Testis (tissue), 3 donors: ENCODE data around the gene OR5D13. TPM values are rescaled to one million over a fixed set of nuclear protein-coding genes. Genes with fewer than 3 reads are reported as not detected.

Source experiments
- DNase-seq: peaks from one replicate; pipeline ENCODE4 v3.0.0-alpha.2; 2019
- H3K27ac ChIP-seq, 2 donors: fragments of 200-600 bp; sonication (generic); one replicate each; pipeline ENCODE4 v1.5.1; 2019
- H3K27me3 ChIP-seq: fragments of 200-600 bp; sonication (generic); one replicate; pipeline ENCODE4 v1.5.1; 2019
- H3K36me3 ChIP-seq: fragments of 200-600 bp; sonication (generic); one replicate; pipeline ENCODE4 v1.5.1; 2017; ENCODE audit warnings: low read depth; ENCODE audit errors: missing control alignments
- H3K4me1 ChIP-seq: fragments of 200-600 bp; sonication (generic); one replicate; pipeline ENCODE4 v1.5.1; 2019
- H3K4me3 ChIP-seq, 2 donors: fragments of 200-600 bp; sonication (generic); one replicate each; pipeline ENCODE4 v1.5.1; 2017 to 2019
- H3K9me3 ChIP-seq: fragments of 200-600 bp; sonication (generic); one replicate; pipeline ENCODE4 v1.5.1; 2017
- CTCF ChIP-seq, 3 experiments: fragments of 450-650 bp in 2 of 3; fragments of 200-600 bp in 1 of 3; sonication (generic) in 1 of 3; IDR thresholded peaks; one replicate each; pipeline ENCODE4 v1.5.1; 2016 to 2019; ENCODE audit warnings: antibody characterized with exemption in 3 of 3, mild to moderate bottlenecking in 2 of 3, moderate library complexity in 1 of 3
- POLR2A ChIP-seq: fragments of 450-650 bp; IDR thresholded peaks from one replicate; pipeline ENCODE4 v1.6.1; 2017; ENCODE audit warnings: antibody characterized with exemption, mild to moderate bottlenecking, moderate library complexity
- WGBS, 2 donors: methylation state at CpG; one replicate each; pipeline ENCODE4 v1.1.5; 2018; 5-methylcytosine and 5-hydroxymethylcytosine counted together
- intact Hi-C: fragments of 100-400 bp; cut with DNase I; formaldehyde crosslinking; loops from one replicate; pipeline ENCODE4 v1.15.1; 2023; ENCODE audit warnings: low total_unique reads
- polyA plus RNA-seq: library from polyadenylated mRNA; stranded (reverse); fragments of 350-450 nt; fragmentation: Illumina TruSeq; extraction: RNeasy Lipid Tissue Mini Kit (QIAGEN cat#74804); gene quantifications from one replicate; pipeline ENCODE4 v1.2.3, GENCODE V29; 2014; ENCODE audit warnings: low read depth, low replicate concordance; ENCODE audit not compliant: insufficient read depth
- total RNA-seq, 2 donors: library from RNA; depleted of rRNA; stranded (reverse); fragments of >200 nt; gene quantifications; one replicate each; pipeline ENCODE4 v1.2.3, GENCODE V29; 2016

OR5D13 gene
- total and polyA plus RNA-seq, 3 donors from 2014 or later, result not detected

- H3K9me3 ChIP-seq, result no peaks in the 10 kb centered on the region
- intact Hi-C loops, result no loop called here
- H3K4me3 ChIP-seq, result no peak overlapping the region
- no peak overlapping the region for H3K27ac ChIP-seq
- H3K36me3 ChIP-seq, result no peaks in the 10 kb centered on the region
- TF ChIP-seq CTCF (IDR thresholded peaks at IDR 0.05), result no peak
- no peak for TF ChIP-seq POLR2A
- H3K4me1 ChIP-seq, result no peaks in the 10 kb centered on the region
- DNase-seq, result no peak
- H3K27me3 ChIP-seq, result no peaks in the 10 kb centered on the region
- WGBS, 2 donors, result 50 to 67% methylated on average over 2 of the region's 2 CpGs
Measured at GRCh38 chr11:55793321-55793720, 20.1 kb downstream of the OR5D13 start.

DNA sequence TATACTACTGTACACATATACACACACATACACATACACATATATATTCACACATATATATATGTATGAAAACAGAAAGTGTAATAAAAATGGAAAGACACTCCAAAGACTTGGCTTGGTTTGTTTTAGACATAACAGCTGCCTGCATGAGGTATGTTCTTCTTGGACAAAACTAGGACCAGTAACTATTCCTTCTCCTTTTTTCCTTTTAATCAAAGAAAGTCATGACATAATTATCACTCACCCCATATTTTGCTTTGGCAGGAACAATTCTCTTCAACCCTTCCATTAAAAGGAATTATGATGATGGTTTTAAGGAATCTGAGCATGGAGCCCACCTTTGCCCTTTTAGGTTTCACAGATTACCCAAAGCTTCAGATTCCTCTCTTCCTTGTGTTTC, 22.0 kb downstream of the OR5D13 start, which contains the start of gene OR5D14:
Gene OR5D14, plus strand, starts transcription at position 301 of the 400 bp plus-strand sequence. Its CDS starts 0 bp downstream, at position 301.
- Histone ChIP-seq H3K27me3 (no peaks in the 10 kb centered on the region), H3K4me3 (no peak within 1 kb of the TSS), H3K27ac (no peak within 1 kb of the TSS), H3K9me3 (no peaks in the 10 kb centered on the region), H3K4me1 (no peaks in the 10 kb centered on the region), H3K36me3 (no peaks in the 10 kb centered on the region)
- no peak for DNase-seq
- no peak for TF ChIP-seq POLR2A
- no peak for TF ChIP-seq CTCF (IDR thresholded peaks at IDR 0.05)
- intact Hi-C loops, result no loop called here

DNA sequence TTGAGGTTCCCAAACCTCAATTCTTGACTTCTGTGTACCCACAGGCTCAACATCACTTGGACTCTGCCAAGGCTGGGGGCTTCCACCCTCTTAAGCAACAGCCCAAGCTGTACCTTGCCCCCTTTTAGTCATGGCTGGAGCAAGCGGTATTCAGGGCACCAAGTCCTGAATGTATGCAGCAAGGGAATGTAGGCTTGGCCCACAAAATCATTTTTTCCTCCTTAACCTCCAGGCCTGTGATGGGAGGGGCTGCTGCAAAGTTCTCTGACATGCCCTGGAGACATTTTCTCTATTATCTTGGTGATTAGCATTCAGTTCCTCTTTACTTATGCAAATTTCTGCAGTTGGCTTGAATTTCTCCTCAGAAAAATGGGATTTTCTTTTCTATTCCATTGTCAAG, 33.0 kb downstream of the OR5D13 start:
- intact Hi-C loops, result no loop called here
- H3K9me3 ChIP-seq, result no peaks in the 10 kb centered on the region
- H3K4me3 ChIP-seq, result no peak overlapping the region
- H3K4me1 ChIP-seq, result no peaks in the 10 kb centered on the region
- H3K27ac ChIP-seq, result no peak overlapping the region
- TF ChIP-seq CTCF (IDR thresholded peaks at IDR 0.05), result no peak
- TF ChIP-seq POLR2A, result no peak
- H3K27me3 ChIP-seq, result no peaks in the 10 kb centered on the region
- 88 to 93% methylated on average over 1 of the region's 1 CpG for WGBS, 2 donors
- no peak for DNase-seq
- no peaks in the 10 kb centered on the region for H3K36me3 ChIP-seq

DNA sequence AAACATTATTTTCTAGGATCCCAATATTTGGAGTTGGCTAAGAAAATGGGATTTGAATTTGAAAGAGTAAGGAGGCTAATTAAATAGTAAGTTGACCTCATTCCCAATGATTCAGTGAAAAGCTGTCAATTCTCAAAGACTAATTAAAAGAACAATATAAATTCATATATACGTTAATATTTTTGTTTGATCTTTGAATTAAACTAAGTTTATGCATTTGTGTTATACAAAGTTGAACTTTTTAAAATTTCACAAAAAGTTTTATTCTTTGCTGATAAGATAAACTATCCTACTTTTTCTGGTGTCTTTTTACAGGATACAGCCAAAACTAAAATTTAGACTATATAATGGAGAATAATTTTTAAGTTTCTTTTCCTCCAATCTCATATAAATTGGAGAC, 37.8 kb downstream of the OR5D13 start, which contains the start of gene OR5L1:
Gene OR5L1, plus strand, starts transcription at position 301 of the 400 bp plus-strand sequence. CDS start 100 bp downstream, outside the sequence.
- DNase-seq, result no peak
- Histone ChIP-seq H3K27ac (no peak within 1 kb of the TSS), H3K9me3 (no peaks in the 10 kb centered on the region), H3K4me3 (no peak within 1 kb of the TSS), H3K4me1 (no peaks in the 10 kb centered on the region), H3K36me3 (no peaks in the 10 kb centered on the region), H3K27me3 (no peaks in the 10 kb centered on the region)
- intact Hi-C loops, result no loop called here
- 85 to 95% methylated on average over 1 of the region's 1 CpG for WGBS, 2 donors
- TF ChIP-seq POLR2A (no peak), CTCF (IDR thresholded peaks at IDR 0.05) (no peak)

DNA sequence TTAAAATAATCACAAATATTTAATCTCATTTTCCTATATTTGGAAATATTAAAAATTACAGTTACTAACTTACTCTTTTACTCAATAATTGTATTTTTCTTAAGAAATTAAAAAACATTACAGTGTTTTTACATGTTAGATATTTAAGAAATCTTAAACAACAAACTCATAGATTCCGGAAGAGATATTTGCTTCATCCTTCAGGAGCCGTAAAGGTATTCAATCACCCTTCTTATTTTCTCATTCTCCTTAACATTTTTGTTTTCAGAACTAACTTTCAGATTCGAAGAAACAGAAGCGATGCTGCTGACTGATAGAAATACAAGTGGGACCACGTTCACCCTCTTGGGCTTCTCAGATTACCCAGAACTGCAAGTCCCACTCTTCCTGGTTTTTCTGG, 46.1 kb downstream of the OR5D13 start, which contains the start of gene OR5D18:
Gene OR5D18, plus strand, starts transcription at position 301 of the 400 bp plus-strand sequence. Its CDS starts 0 bp downstream, at position 301.
- TF ChIP-seq POLR2A (no peak), CTCF (IDR thresholded peaks at IDR 0.05) (no peak)
- Histone ChIP-seq H3K36me3 (no peaks in the 10 kb centered on the region), H3K27ac (no peak within 1 kb of the TSS), H3K4me3 (no peak within 1 kb of the TSS), H3K27me3 (no peaks in the 10 kb centered on the region), H3K4me1 (no peaks in the 10 kb centered on the region), H3K9me3 (no peaks in the 10 kb centered on the region)
- no peak for DNase-seq
- 83 to 85% methylated on average over 5 of the region's 5 CpGs for WGBS, 2 donors
- intact Hi-C loops, result no loop called here
